IMR-90 (cell line): ENCODE data around the gene MAN1C1. TPM values are rescaled to one million over a fixed set of nuclear protein-coding genes. Genes with fewer than 3 reads are reported as not detected.

Experiments
- ATAC-seq: fragments of 200-7000 bp; cut with Tn5 transposase; 2 replicates; pipeline ENCODE4 v1.9.1; 2020; ENCODE audit warnings: low read depth, mild to moderate bottlenecking, moderate library complexity
- BruUV-seq: library from RNA; stranded (reverse); fragments of 400-500 nt; replicated peaks from 2 replicates; lab custom pipeline; 2021; lab: Mats Ljungman, UMichigan
- CTCF ChIA-PET: fragments of 300-600 bp; formaldehyde crosslinking; extraction: SDS; loops from one replicate; lab custom pipeline; 2021; ENCODE audit warnings: antibody characterized with exemption; lab: Yijun Ruan, JAX
- POLR2A ChIA-PET: fragments of 300-600 bp; sonication (Branson Sonifier 250); formaldehyde crosslinking; loops from one replicate; lab custom pipeline; 2022; ENCODE audit warnings: antibody characterized with exemption; ENCODE audit not compliant: unreplicated experiment; lab: Charles Lee
- DNase-seq: peaks from one replicate; pipeline ENCODE4 v3.0.0; 2013
- H2AFZ ChIP-seq: replicated peaks from 2 replicates; pipeline ENCODE3; 2013; ENCODE audit warnings: low read length, mild to moderate bottlenecking; ENCODE audit not compliant: poor library complexity
- H2AK5ac ChIP-seq: 2 replicates; pipeline ENCODE4 v1.6.1; 2013; ENCODE audit warnings: low read depth, low read length, inconsistent platforms
- H2AK9ac ChIP-seq: replicated peaks from 2 replicates; pipeline ENCODE3; 2013; ENCODE audit warnings: mild to moderate bottlenecking, low read depth, low read length, moderate library complexity; ENCODE audit not compliant: poor library complexity
- H2BK120ac ChIP-seq: 2 replicates; pipeline ENCODE4 v1.6.1; 2013; ENCODE audit warnings: low read depth, low read length, inconsistent platforms
- H2BK15ac ChIP-seq: 3 replicates; pipeline ENCODE4 v1.6.1; 2013; ENCODE audit warnings: low read depth, low read length, inconsistent platforms
- H2BK20ac ChIP-seq: 2 replicates; pipeline ENCODE4 v1.6.1; 2013; ENCODE audit warnings: low read depth, mild to moderate bottlenecking, inconsistent platforms, low read length, moderate library complexity
- H2BK5ac ChIP-seq: 2 replicates; pipeline ENCODE4 v1.6.1; 2013; ENCODE audit warnings: mild to moderate bottlenecking, low read depth, low read length, inconsistent platforms; ENCODE audit not compliant: poor library complexity, severe bottlenecking
- H3K14ac ChIP-seq: replicated peaks from 2 replicates; pipeline ENCODE4 v1.6.1; 2013; ENCODE audit warnings: low read depth, low read length, inconsistent platforms
- H3K18ac ChIP-seq: 2 replicates; pipeline ENCODE4 v1.6.1; 2013; ENCODE audit warnings: low read depth, low read length, control low read depth
- H3K23ac ChIP-seq: 2 replicates; pipeline ENCODE4 v1.6.1; 2013; ENCODE audit warnings: low read depth, low read length, inconsistent platforms
- H3K27ac ChIP-seq: 2 replicates; pipeline ENCODE4 v1.5.1; 2013; ENCODE audit warnings: mild to moderate bottlenecking, control low read depth, low read length; ENCODE audit not compliant: insufficient read depth
- H3K27me3 ChIP-seq: 2 replicates; pipeline ENCODE4 v1.6.1; 2013; ENCODE audit warnings: low read length; ENCODE audit not compliant: control insufficient read depth, insufficient read depth
- H3K36me3 ChIP-seq: 2 replicates; pipeline ENCODE4 v1.6.1; 2013; ENCODE audit warnings: low read length, mixed read lengths; ENCODE audit not compliant: control insufficient read depth, insufficient read depth
- H3K4ac ChIP-seq: 2 replicates; pipeline ENCODE4 v1.6.1; 2013; ENCODE audit warnings: low read depth, low read length, inconsistent platforms
- H3K4me1 ChIP-seq: 2 replicates; pipeline ENCODE4 v1.6.1; 2013; ENCODE audit warnings: low read length, mixed read lengths; ENCODE audit not compliant: control insufficient read depth, insufficient read depth
- H3K4me2 ChIP-seq: 2 replicates; pipeline ENCODE4 v1.6.1; 2013; ENCODE audit warnings: low read depth, mild to moderate bottlenecking, control low read depth, low read length, moderate library complexity
- H3K4me3 ChIP-seq: 2 replicates; pipeline ENCODE4 v1.5.1; 2013; ENCODE audit warnings: low read depth, mild to moderate bottlenecking, control low read depth, low read length, moderate library complexity; ENCODE audit not compliant: insufficient read depth
- H3K56ac ChIP-seq: 2 replicates; pipeline ENCODE4 v1.6.1; 2013; ENCODE audit warnings: low read length, inconsistent platforms; ENCODE audit not compliant: insufficient read depth; ENCODE audit errors: extremely low read depth
- H3K79me1 ChIP-seq, 2 experiments: 2 replicates each; pipeline ENCODE4 v1.6.1; 2013; ENCODE audit warnings: low read length in 2 of 2, inconsistent platforms in 1 of 2, low read depth in 1 of 2
- H3K9ac ChIP-seq: 2 replicates; pipeline ENCODE4 v1.6.1; 2013; ENCODE audit warnings: low read depth, low read length, control low read depth
- H3K9me1 ChIP-seq: 2 replicates; pipeline ENCODE4 v1.6.1; 2013; ENCODE audit warnings: low read length, inconsistent platforms; ENCODE audit not compliant: insufficient read depth
- H3K9me3 ChIP-seq: 2 replicates; pipeline ENCODE4 v1.6.1; 2013; ENCODE audit warnings: low read length; ENCODE audit not compliant: control insufficient read depth, insufficient read depth
- H4K20me1 ChIP-seq: 2 replicates; pipeline ENCODE4 v1.6.1; 2013; ENCODE audit warnings: low read length, inconsistent platforms; ENCODE audit not compliant: insufficient read depth
- H4K5ac ChIP-seq: 2 replicates; pipeline ENCODE4 v1.6.1; 2013; ENCODE audit warnings: mild to moderate bottlenecking, low read depth, low read length, control low read depth
- H4K8ac ChIP-seq, 2 experiments: 2 replicates each; pipeline ENCODE4 v1.6.1; 2013; ENCODE audit warnings: low read depth in 2 of 2, low read length in 2 of 2, control low read depth in 1 of 2, inconsistent platforms in 1 of 2
- H4K91ac ChIP-seq: 2 replicates; pipeline ENCODE4 v1.6.1; 2013; ENCODE audit warnings: low read depth, low read length, inconsistent platforms; ENCODE audit not compliant: insufficient read depth
- BHLHE40 ChIP-seq: fragments of 150-350 bp; IDR thresholded peaks from 2 replicates; pipeline ENCODE4 v1.6.1; 2016; ENCODE audit warnings: mild to moderate bottlenecking, low read depth, low read length
- CEBPB ChIP-seq: IDR thresholded peaks from 2 replicates; pipeline ENCODE4 v1.6.1; 2012; ENCODE audit warnings: low read depth, low read length, improper control_type of control experiment
- NFE2L2 ChIP-seq: fragments of 150-350 bp; IDR thresholded peaks from 2 replicates; pipeline ENCODE4 v1.6.1; 2016; ENCODE audit warnings: low read depth, mild to moderate bottlenecking, low read length
- RAD21 ChIP-seq: IDR thresholded peaks from 2 replicates; pipeline ENCODE4 v1.6.1; 2012; ENCODE audit warnings: low read length, improper control_type of control experiment
- RFX5 ChIP-seq: IDR thresholded peaks from 2 replicates; pipeline ENCODE4 v1.8.0; 2012; ENCODE audit warnings: low read depth, mild to moderate bottlenecking, low read length, moderate library complexity
- WGBS, 2 experiments: methylation state at CpG; one replicate each; pipeline versions ENCODE4 v1.1.5 to v1.1.7; 2013; ENCODE audit warnings: missing lambda C conversion rate in 2 of 2; ENCODE audit not compliant: insufficient read length in 1 of 2; ENCODE audit errors: extremely low coverage in 2 of 2; 5-methylcytosine and 5-hydroxymethylcytosine counted together
- dilution Hi-C: fragments of 300-500 bp; cut with HindIII; formaldehyde crosslinking; loops from one replicate; pipeline ENCODE4 v1.14.3; 2018; ENCODE audit warnings: low sequenced_read_pairs; ENCODE audit not compliant: unreplicated experiment
- in situ Hi-C: fragments of 300-500 bp; cut with MboI; formaldehyde crosslinking; loops from 3 replicates; pipeline ENCODE4 v1.14.3; 2019; ENCODE audit warnings: low sequenced_read_pairs, inconsistent platforms, mixed read lengths
- intact Hi-C: fragments of 100-400 bp; cut with micrococcal nuclease; formaldehyde crosslinking; loops from 2 replicates; pipeline ENCODE4 v1.10.0; 2022
- polyA plus RNA-seq, 3 experiments: library from polyadenylated mRNA; depleted of rRNA; stranded (reverse); fragments of >200 nt; gene quantifications; 2 replicates each; pipeline ENCODE4 v1.2.3, GENCODE V29; 2012; ENCODE audit warnings: low replicate concordance in 1 of 3
- total RNA-seq: library from RNA; depleted of rRNA; stranded (reverse); fragments of >200 nt; gene quantifications from 2 replicates; pipeline ENCODE4 v1.2.3, GENCODE V29; 2012
- TF ChIP-seq, protein P1 (sequence below): conservative IDR thresholded peaks from 2 replicates; pipeline ENCODE4 v1.5.1; 2012; ENCODE audit warnings: mild to moderate bottlenecking, low read depth, low read length, improper control_type of control experiment

The MAN1C1 gene
- total and polyA plus RNA-seq, 2 of the 4 experiments (the other 2 are of a cell fraction): 3.2 to 11.3 TPM

- in situ Hi-C loops: no loop called here
- Histone ChIP-seq H2AK5ac (no peak overlapping the region), H3K27me3 (peaks cover 3% of the 10 kb centered on the region), H3K23ac (no peak overlapping the region), H4K20me1 (no peaks in the 10 kb centered on the region), H4K5ac (no peak overlapping the region), H3K18ac (no peak overlapping the region), H3K79me1 (no peaks in the 10 kb centered on the region), H3K27ac (no peak overlapping the region), H3K4ac (no peak overlapping the region), H3K4me3 (no peak overlapping the region), H3K36me3 (no peaks in the 10 kb centered on the region), H3K4me1 (peaks cover 4% of the 10 kb centered on the region; the same call in 1 of the 2 replicates), H4K8ac (no peak overlapping the region), H3K9me3 (peaks cover 4% of the 10 kb centered on the region; the same call in 1 of the 2 replicates), H3K4me2 (no peak overlapping the region), H3K9me1 (no peaks in the 10 kb centered on the region), H2AFZ (peak overlapping the region; percentile 35), H2BK15ac (no peak overlapping the region), H3K9ac (no peak overlapping the region), H3K56ac (no peak overlapping the region), H2BK20ac (no peak overlapping the region), H3K14ac (no peak overlapping the region), H4K91ac (no peak overlapping the region), H2BK120ac (no peak overlapping the region), H2AK9ac (no peak overlapping the region), H2BK5ac (no peak overlapping the region)
- CTCF ChIA-PET: interaction anchor here (0.7 kb wide), 1 partner anchor 1840 kb away, joined by 3 read pairs; no protein-coding TSS in a partner anchor
- ATAC-seq (no peak), DNase-seq (no peak)
- TF ChIP-seq RAD21: no peak
- no peak for TF ChIP-seq CEBPB
- no peak for TF ChIP-seq NFE2L2
- TF ChIP-seq, protein P1, sequence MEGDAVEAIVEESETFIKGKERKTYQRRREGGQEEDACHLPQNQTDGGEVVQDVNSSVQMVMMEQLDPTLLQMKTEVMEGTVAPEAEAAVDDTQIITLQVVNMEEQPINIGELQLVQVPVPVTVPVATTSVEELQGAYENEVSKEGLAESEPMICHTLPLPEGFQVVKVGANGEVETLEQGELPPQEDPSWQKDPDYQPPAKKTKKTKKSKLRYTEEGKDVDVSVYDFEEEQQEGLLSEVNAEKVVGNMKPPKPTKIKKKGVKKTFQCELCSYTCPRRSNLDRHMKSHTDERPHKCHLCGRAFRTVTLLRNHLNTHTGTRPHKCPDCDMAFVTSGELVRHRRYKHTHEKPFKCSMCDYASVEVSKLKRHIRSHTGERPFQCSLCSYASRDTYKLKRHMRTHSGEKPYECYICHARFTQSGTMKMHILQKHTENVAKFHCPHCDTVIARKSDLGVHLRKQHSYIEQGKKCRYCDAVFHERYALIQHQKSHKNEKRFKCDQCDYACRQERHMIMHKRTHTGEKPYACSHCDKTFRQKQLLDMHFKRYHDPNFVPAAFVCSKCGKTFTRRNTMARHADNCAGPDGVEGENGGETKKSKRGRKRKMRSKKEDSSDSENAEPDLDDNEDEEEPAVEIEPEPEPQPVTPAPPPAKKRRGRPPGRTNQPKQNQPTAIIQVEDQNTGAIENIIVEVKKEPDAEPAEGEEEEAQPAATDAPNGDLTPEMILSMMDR: no peak
- TF ChIP-seq RFX5: no peak
- no peak for TF ChIP-seq BHLHE40
- WGBS, 2 experiments: 20% methylated on average over 1 of the region's 5 CpGs; no CpG with 5 or more reads in 1 of the 2 experiments
- POLR2A ChIA-PET: no interaction called here
- BruUV-seq: no TSS peak
- dilution Hi-C loops: no loop called here
- intact Hi-C loops: no loop called here
Measured at GRCh38 chr1:25581764-25582163, 34.8 kb upstream of the MAN1C1 start.
